Measurements from ENCODE around the gene ALDH1L1.

DNA sequence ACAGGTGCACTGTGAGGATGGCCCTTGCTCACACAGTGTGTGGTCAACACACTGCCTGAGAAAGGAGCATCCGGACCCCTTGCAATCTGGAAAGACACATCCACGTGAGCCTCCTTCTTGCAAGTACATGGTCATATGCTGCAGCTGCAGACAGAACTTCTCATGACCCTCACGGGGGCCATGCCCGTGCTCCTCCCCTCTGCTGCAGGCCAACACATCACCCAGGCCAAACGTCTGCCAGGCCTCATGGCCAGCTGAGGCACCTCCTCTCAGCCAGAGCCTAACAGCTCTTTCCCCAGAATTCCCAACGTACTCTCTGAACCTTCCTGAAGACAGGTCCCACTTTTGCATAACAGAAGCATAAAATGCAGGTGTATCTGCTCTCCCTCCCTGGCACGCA, 121.7 kb downstream of the ALDH1L1 start:
- TF ChIP-seq ZFP30 (CRISPR knock-in tag; IDR thresholded peaks at IDR 0.05) (no peak), TOX (CRISPR knock-in tag; IDR thresholded peaks at IDR 0.05; ENCODE audit: borderline replicate concordance) (no peak), ZFP3 (CRISPR knock-in tag; IDR thresholded peaks at IDR 0.05) (no peak), CSDC2 (CRISPR knock-in tag; IDR thresholded peaks at IDR 0.05) (no peak)
- TF ChIP-seq, protein P1, sequence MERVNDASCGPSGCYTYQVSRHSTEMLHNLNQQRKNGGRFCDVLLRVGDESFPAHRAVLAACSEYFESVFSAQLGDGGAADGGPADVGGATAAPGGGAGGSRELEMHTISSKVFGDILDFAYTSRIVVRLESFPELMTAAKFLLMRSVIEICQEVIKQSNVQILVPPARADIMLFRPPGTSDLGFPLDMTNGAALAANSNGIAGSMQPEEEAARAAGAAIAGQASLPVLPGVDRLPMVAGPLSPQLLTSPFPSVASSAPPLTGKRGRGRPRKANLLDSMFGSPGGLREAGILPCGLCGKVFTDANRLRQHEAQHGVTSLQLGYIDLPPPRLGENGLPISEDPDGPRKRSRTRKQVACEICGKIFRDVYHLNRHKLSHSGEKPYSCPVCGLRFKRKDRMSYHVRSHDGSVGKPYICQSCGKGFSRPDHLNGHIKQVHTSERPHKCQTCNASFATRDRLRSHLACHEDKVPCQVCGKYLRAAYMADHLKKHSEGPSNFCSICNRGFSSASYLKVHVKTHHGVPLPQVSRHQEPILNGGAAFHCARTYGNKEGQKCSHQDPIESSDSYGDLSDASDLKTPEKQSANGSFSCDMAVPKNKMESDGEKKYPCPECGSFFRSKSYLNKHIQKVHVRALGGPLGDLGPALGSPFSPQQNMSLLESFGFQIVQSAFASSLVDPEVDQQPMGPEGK (CRISPR knock-in tag; IDR thresholded peaks at IDR 0.05; ENCODE audit: borderline replicate concordance): no peak
- TF ChIP-seq, protein P2, sequence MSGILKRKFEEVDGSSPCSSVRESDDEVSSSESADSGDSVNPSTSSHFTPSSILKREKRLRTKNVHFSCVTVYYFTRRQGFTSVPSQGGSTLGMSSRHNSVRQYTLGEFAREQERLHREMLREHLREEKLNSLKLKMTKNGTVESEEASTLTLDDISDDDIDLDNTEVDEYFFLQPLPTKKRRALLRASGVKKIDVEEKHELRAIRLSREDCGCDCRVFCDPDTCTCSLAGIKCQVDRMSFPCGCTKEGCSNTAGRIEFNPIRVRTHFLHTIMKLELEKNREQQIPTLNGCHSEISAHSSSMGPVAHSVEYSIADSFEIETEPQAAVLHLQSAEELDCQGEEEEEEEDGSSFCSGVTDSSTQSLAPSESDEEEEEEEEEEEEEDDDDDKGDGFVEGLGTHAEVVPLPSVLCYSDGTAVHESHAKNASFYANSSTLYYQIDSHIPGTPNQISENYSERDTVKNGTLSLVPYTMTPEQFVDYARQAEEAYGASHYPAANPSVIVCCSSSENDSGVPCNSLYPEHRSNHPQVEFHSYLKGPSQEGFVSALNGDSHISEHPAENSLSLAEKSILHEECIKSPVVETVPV (CRISPR knock-in tag; IDR thresholded peaks at IDR 0.05): no peak

All from SK-N-SH treated with all-trans-retinoic acid at 6 μM for 48 hours (cell line).